Thoracic aorta (tissue), 2 donors: ENCODE data around the gene AAMDC. TPM values are rescaled to one million over a fixed set of nuclear protein-coding genes. Genes with fewer than 3 reads are reported as not detected.
"Not testable (repeated sequence)": the region's sequence is repeated elsewhere in the genome, so short reads cannot be mapped to it uniquely, and the experiment has no call there.

Experiments
- ATAC-seq: fragments of 150-250 bp; one replicate; pipeline ENCODE4 v1.8.0; 2017; ENCODE audit warnings: low read depth; ENCODE audit not compliant: insufficient number of reproducible peaks, low FRiP score
- DNase-seq: peaks from one replicate; pipeline ENCODE4 v3.0.0-alpha.2; 2020; ENCODE audit warnings: low spot score
- H3K27ac ChIP-seq, 2 donors: fragments of 200-600 bp; sonication (generic); 1 replicate in 1 of 2; 2 replicates in 1 of 2; pipeline ENCODE4 v1.5.1; 2016; ENCODE audit warnings: mild to moderate bottlenecking in 2 of 2, moderate library complexity in 2 of 2
- H3K27me3 ChIP-seq: fragments of 200-600 bp; sonication (generic); replicated peaks from 2 replicates; pipeline ENCODE4 v1.6.0; 2016; ENCODE audit warnings: mild to moderate bottlenecking; ENCODE audit not compliant: insufficient read depth
- H3K36me3 ChIP-seq: fragments of 200-600 bp; sonication (generic); one replicate; pipeline ENCODE4 v1.5.1; 2016
- H3K4me1 ChIP-seq, 2 donors: fragments of 200-600 bp; sonication (generic); 1 replicate in 1 of 2; 2 replicates in 1 of 2; pipeline versions ENCODE4 v1.5.1 to v1.6.0; 2016; ENCODE audit warnings: low read depth in 2 of 2, mild to moderate bottlenecking in 1 of 2; ENCODE audit not compliant: control insufficient read depth in 1 of 2
- H3K4me3 ChIP-seq: fragments of 200-600 bp; sonication (generic); 2 replicates; pipeline ENCODE4 v1.5.1; 2016; ENCODE audit warnings: mild to moderate bottlenecking
- H3K9me3 ChIP-seq: fragments of 200-600 bp; sonication (generic); 2 replicates; pipeline ENCODE4 v1.5.1; 2016
- total RNA-seq, 2 donors: library from RNA; depleted of rRNA; stranded (reverse); fragments of >200 nt; gene quantifications; one replicate each; pipeline versions ENCODE4 v1.1.0 to v1.2.3, GENCODE V29; 2016
- TF ChIP-seq, protein P1 (sequence below): fragments of 200-600 bp; sonication (generic); IDR thresholded peaks from one replicate; pipeline ENCODE4 v1.5.1; 2019; ENCODE audit warnings: antibody characterized with exemption

The AAMDC gene
- total RNA-seq, 2 donors from 2014 or later, result 38.9 to 41.3 TPM

DNA sequence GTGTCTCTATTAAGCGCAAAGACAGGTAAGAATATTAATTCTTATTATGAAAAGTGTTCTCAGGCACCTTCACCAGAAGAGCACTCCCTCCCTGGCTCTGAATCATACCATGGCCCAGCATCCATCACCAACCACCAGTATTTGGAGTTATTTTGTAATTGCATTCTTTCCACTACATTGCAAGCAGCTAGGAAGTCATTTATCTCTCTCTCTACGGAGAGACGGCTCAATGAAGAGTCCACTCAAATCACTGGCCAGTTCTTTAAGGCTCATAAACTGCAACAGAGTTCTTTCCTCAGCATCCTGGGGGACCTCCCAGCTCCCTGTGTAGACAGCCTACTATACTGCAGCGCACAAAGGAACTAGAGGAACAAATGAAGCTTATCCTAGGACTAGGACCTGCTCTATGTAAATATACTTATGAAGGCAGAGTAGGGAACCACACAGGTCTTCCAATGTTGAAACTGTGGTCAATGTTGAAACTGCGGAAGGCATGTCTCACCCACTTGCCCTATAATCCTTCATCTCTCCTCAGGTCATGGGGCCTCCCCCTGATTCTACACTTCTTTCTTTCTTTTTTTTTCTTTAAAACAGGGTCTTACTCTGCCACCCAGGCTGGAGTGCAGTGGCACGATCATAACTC is 63.4 kb downstream of the AAMDC start:
- no peaks in the 10 kb centered on the region for H3K9me3 ChIP-seq
- no peak overlapping the region for H3K4me3 ChIP-seq
- no peaks in the 10 kb centered on the region for H3K4me1 ChIP-seq
- ATAC-seq (no peak), DNase-seq (no peak)
- H3K27me3 ChIP-seq, result no peaks in the 10 kb centered on the region
- no peak overlapping the region for H3K27ac ChIP-seq
- TF ChIP-seq, protein P1, sequence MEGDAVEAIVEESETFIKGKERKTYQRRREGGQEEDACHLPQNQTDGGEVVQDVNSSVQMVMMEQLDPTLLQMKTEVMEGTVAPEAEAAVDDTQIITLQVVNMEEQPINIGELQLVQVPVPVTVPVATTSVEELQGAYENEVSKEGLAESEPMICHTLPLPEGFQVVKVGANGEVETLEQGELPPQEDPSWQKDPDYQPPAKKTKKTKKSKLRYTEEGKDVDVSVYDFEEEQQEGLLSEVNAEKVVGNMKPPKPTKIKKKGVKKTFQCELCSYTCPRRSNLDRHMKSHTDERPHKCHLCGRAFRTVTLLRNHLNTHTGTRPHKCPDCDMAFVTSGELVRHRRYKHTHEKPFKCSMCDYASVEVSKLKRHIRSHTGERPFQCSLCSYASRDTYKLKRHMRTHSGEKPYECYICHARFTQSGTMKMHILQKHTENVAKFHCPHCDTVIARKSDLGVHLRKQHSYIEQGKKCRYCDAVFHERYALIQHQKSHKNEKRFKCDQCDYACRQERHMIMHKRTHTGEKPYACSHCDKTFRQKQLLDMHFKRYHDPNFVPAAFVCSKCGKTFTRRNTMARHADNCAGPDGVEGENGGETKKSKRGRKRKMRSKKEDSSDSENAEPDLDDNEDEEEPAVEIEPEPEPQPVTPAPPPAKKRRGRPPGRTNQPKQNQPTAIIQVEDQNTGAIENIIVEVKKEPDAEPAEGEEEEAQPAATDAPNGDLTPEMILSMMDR, result no peak
- H3K36me3 ChIP-seq, result peaks cover 16% of the 10 kb centered on the region

DNA sequence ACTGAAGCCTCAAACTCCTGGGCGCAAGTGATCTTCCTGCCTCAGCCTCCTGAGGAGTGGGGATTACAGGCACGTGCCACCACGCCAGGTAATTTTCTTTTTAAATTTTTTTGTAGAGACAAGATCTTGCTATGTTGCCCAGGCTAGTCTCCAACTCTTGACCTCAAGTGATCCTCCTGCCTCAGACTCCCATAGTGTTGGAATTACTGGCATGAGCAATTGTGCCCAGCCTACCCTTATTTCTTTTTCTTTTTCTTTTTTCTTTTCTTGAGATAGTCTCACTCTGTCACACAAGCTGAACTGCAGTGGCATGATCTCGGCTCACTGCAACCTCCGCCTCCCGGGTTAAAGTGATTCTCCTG is 63.9 kb downstream of the AAMDC start:
- no peak overlapping the region for H3K27ac ChIP-seq
- no peaks in the 10 kb centered on the region for H3K4me1 ChIP-seq
- TF ChIP-seq, protein P1, result no peak
- peaks cover 16% of the 10 kb centered on the region for H3K36me3 ChIP-seq
- no peak overlapping the region for H3K4me3 ChIP-seq
- no peaks in the 10 kb centered on the region for H3K9me3 ChIP-seq
- no peak for DNase-seq
- ATAC-seq, result no peak
- no peaks in the 10 kb centered on the region for H3K27me3 ChIP-seq

DNA sequence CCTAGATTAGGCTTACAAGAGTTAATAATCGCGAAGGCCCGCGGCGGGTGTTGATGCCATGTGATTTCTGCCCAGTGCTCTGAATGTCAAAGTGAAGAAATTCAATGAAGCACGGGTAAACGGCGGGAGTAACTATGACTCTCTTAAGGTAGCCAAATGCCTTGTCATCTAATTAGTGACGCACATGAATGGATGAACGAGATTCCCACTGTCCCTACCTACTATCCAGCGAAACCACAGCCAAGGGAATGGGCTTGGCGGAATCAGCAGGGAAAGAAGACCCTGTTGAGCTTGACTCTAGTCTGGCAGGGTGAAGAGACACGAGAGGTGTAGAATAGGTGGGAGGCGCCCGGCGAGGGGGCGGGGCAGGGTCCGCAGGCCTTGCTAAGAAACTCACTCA is 65.5 kb downstream of the AAMDC start:
- no peak for ATAC-seq
- TF ChIP-seq, protein P1, result no peak

DNA sequence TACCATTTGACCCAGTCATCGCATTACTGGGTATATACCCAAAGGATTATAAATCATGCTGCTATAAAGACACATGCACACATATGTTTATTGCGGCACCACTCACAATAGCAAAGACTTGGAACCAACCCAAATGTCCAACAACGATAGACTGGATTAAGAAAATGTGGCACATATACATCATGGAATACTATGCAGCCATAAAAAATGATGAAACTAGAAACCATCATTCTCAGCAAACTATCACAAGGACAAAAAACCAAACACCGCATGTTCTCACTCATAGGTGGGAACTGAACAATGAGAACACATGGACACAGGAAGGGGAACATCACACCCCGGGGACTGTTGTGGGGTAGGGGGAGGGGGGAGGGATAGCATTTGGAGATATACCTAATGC is 68.1 kb downstream of the AAMDC start:
- H3K9me3 ChIP-seq, H3K27ac ChIP-seq, H3K27me3 ChIP-seq, H3K4me1 ChIP-seq, ATAC-seq, H3K4me3 ChIP-seq, DNase-seq, H3K36me3 ChIP-seq: not testable (repeated sequence)

More for the DNA sequence above, 65.5 kb downstream of the AAMDC start:
- H3K27me3 ChIP-seq, result no peaks in the 10 kb centered on the region
- no peak for DNase-seq
- peaks cover 16% of the 10 kb centered on the region for H3K36me3 ChIP-seq
- H3K27ac ChIP-seq, result no peak overlapping the region
- H3K4me3 ChIP-seq, result no peak overlapping the region
- H3K9me3 ChIP-seq, result no peaks in the 10 kb centered on the region
- no peaks in the 10 kb centered on the region for H3K4me1 ChIP-seq

DNA sequence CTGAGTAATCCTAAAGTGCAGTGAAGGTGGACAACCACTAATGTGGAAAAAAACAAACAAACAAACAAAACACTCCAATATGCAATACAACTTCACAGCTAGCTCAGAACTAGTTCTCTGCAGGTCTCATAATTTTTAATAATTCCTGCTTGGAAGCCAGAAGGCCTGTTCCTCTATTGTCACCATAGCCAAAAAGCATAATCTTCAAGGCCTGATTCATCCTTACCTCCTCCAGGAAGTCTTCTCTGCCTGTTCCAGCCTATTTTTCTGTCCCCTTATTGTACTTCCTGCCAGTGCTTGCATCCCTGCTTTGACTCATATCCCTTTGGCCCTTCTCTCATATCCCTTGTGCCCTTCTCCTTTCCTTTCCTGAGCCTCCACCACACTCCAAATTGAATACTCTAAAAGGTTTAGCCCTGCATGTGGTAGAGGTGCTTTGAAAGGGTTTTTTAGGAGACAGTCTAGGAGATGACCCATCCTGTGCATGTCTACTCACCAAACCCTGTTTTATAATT is 69.2 kb downstream of the AAMDC start:
- peaks cover 8 to 11% of the 10 kb centered on the region in 2 donors for H3K4me1 ChIP-seq
- H3K27me3 ChIP-seq, DNase-seq, H3K27ac ChIP-seq, H3K4me3 ChIP-seq, H3K36me3 ChIP-seq, H3K9me3 ChIP-seq, ATAC-seq: not testable (repeated sequence)

DNA sequence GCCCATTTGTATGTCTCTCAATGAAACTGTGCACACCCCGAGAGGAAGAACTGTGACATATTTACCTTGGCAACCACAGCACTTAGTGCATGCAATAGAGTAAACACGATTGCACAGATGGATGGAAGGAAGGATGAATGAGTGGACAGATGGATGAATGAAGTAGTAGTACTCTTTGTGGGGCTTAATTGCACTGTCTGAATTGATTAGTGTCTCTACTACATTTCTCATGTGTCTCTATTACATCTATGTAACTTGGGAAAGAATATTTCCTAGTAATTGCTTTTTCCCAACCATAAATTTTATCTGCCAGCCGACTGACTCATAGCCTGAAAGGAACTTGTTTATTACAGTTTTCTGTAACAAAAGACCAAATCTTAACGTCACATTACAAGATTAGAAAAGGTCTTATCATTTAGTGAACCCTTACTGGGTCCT is 69.7 kb downstream of the AAMDC start:
- H3K4me3 ChIP-seq, H3K27ac ChIP-seq, DNase-seq, H3K27me3 ChIP-seq, H3K36me3 ChIP-seq, H3K9me3 ChIP-seq, ATAC-seq: not testable (repeated sequence)
- H3K4me1 ChIP-seq, result peaks cover 8 to 11% of the 10 kb centered on the region in 2 donors

DNA sequence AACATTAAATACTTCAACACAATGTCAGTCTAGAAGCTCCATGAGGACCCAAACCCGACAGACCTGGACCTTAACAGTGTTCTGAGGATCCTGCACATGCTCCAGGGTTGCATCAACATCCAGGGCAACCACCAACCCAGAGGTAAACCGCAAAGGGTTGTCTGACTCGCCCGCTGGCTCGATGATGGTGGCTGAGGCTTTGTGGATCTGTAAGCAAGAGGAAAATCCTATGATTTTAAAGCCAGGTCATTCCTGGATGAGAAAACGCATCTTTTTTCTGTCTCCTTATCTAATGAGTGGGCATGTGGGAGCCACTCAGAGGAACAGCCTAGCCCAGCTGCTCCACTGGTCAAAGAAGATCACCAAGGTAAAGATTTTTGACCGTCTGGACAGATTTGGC is 70.3 kb downstream of the AAMDC start:
- not testable (repeated sequence) for H3K9me3 ChIP-seq, H3K4me3 ChIP-seq, ATAC-seq, H3K36me3 ChIP-seq, H3K27ac ChIP-seq, DNase-seq, H3K27me3 ChIP-seq
- peaks cover 8 to 11% of the 10 kb centered on the region in 2 donors for H3K4me1 ChIP-seq

DNA sequence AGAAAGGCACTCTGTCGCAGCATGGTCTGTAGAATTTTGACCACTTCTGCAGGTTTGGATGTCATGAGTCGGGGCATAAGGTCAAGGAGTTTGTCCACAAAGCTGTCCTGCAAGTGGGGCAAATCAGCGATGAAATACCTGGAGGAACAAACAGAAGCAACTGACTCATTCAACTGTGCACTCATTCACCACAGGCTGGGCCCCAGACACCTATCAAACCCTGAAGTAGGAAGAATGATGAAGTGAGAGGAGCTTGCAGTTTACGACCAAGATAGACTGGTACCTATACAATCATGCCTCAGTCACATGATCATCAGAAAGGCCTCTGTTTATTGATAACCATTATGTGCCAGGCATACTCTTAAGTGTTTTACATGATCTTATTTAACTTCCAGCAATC is 70.8 kb downstream of the AAMDC start:
- H3K4me3 ChIP-seq, H3K27me3 ChIP-seq, DNase-seq, H3K27ac ChIP-seq, H3K9me3 ChIP-seq, H3K36me3 ChIP-seq, ATAC-seq: not testable (repeated sequence)
- H3K4me1 ChIP-seq, result peaks cover 8 to 11% of the 10 kb centered on the region in 2 donors

DNA sequence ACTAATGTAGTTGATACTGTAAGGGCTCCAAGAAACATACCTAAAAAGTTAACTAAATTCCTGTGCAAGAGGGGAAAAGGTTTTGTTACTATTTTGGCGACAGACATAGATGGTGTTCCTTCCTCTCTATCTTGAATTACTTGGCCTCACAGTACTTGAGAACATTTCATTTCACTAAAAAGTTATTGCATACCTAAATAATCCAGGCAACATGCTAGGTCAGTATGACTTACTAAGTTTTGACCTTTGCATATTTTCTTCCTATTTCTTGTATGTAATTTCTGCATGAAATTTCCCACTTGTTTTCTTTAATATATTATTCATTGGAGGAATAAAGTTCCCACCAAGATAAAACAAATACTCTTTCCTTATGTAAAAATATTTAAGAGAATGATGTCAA is 74.0 kb downstream of the AAMDC start:
- ATAC-seq, H3K4me3 ChIP-seq, H3K36me3 ChIP-seq, H3K9me3 ChIP-seq, H3K27me3 ChIP-seq, DNase-seq: not testable (repeated sequence)
- Histone ChIP-seq H3K27ac (peak overlapping the region in 1 of 2 donors; percentile 21), H3K4me1 (peaks cover 8 to 11% of the 10 kb centered on the region in 2 donors)
